Naive B cell (primary cell): ENCODE measurements around the gene ME3. TPM values are rescaled to one million over a fixed set of nuclear protein-coding genes. Genes with fewer than 3 reads are reported as not detected.
"Not testable (repeated sequence)": the region's sequence is repeated elsewhere in the genome, so short reads cannot be mapped to it uniquely, and the experiment has no call there.

ENCODE experiments used
- ATAC-seq, 2 donors: fragments of 150-1000 bp; cut with Tn5 transposase; 2 replicates each; pipeline ENCODE4 v1.10.0; 2021; ENCODE audit warnings: low read depth in 2 of 2, mild to moderate bottlenecking in 2 of 2, moderate library complexity in 2 of 2
- DNase-seq: peaks from one replicate; pipeline ENCODE4 v3.0.0; 2022
- H3K27ac Mint-ChIP-seq, 6 donors: one replicate each; pipeline ENCODE4 v1.8.0; 2020 to 2022; ENCODE audit warnings: mild to moderate bottlenecking in 6 of 6, mixed read lengths in 6 of 6, moderate library complexity in 5 of 6, inconsistent platforms in 2 of 6
- H3K27me3 Mint-ChIP-seq, 3 donors: one replicate each; pipeline ENCODE4 v1.8.0; 2021 to 2022; ENCODE audit warnings: mixed read lengths in 3 of 3, mild to moderate bottlenecking in 1 of 3
- H3K36me3 Mint-ChIP-seq, 2 donors: one replicate each; pipeline ENCODE4 v1.8.0; 2020 to 2022; ENCODE audit warnings: mixed read lengths in 2 of 2, inconsistent platforms in 1 of 2, mild to moderate bottlenecking in 1 of 2
- H3K4me1 Mint-ChIP-seq, 3 donors: one replicate each; pipeline ENCODE4 v1.8.0; 2020 to 2022; ENCODE audit warnings: mixed read lengths in 3 of 3, inconsistent platforms in 1 of 3, mild to moderate bottlenecking in 1 of 3, moderate library complexity in 1 of 3
- H3K4me3 Mint-ChIP-seq, 8 donors: one replicate each; pipeline ENCODE4 v1.8.0; 2020 to 2022; ENCODE audit warnings: mild to moderate bottlenecking in 8 of 8, mixed read lengths in 8 of 8, moderate library complexity in 8 of 8, inconsistent platforms in 2 of 8
- H3K9me3 Mint-ChIP-seq, 7 donors: one replicate each; pipeline ENCODE4 v1.8.0; 2020 to 2022; ENCODE audit warnings: mixed read lengths in 7 of 7, mild to moderate bottlenecking in 5 of 7, inconsistent platforms in 2 of 7, moderate library complexity in 1 of 7
- polyA plus RNA-seq, 6 donors: library from polyadenylated mRNA; unstranded; fragments of 300-500 nt; fragmentation: Illumina TruSeq; gene quantifications; one replicate each; pipeline ENCODE4 v1.2.3, GENCODE V29; 2021; ENCODE audit warnings: low read depth in 6 of 6

ME3 gene
- polyA plus RNA-seq, 6 donors from 2014 or later: not detected

- no peak for ATAC-seq
Observed at GRCh38 chr11:86558207-86558606, 114.2 kb downstream of the ME3 start.

GRCh38 chr11:86555866-86556265, 116.5 kb downstream of the ME3 start:
- Mint-ChIP-seq H3K4me3 (no peak overlapping the region), H3K4me1 (no peaks in the 10 kb centered on the region), H3K9me3 (no peaks in the 10 kb centered on the region), H3K27ac (no peak overlapping the region), H3K36me3 (no peaks in the 10 kb centered on the region), H3K27me3 (no peaks in the 10 kb centered on the region)
- DNase-seq (no peak), ATAC-seq (no peak)

More at GRCh38 chr11:86558207-86558606, 114.2 kb downstream of the ME3 start:
- H3K4me1 Mint-ChIP-seq: no peaks in the 10 kb centered on the region
- H3K36me3 Mint-ChIP-seq: no peaks in the 10 kb centered on the region
- H3K4me3 Mint-ChIP-seq: no peak overlapping the region
- H3K27me3 Mint-ChIP-seq: no peaks in the 10 kb centered on the region
- no peak for DNase-seq
- H3K9me3 Mint-ChIP-seq: peaks cover 2 to 18% (median 7%) of the 10 kb centered on the region in 7 donors
- H3K27ac Mint-ChIP-seq: no peak overlapping the region

- H3K9me3 Mint-ChIP-seq: no peaks in the 10 kb centered on the region
- H3K27ac Mint-ChIP-seq: no peak overlapping the region
- no peak for DNase-seq
- H3K4me3 Mint-ChIP-seq: no peak overlapping the region
- H3K36me3 Mint-ChIP-seq: no peaks in the 10 kb centered on the region
- H3K4me1 Mint-ChIP-seq: no peaks in the 10 kb centered on the region
- no peak for ATAC-seq
- H3K27me3 Mint-ChIP-seq: no peaks in the 10 kb centered on the region
Observed at GRCh38 chr11:86555401-86555800, 117.0 kb downstream of the ME3 start.

- Mint-ChIP-seq H3K4me3 (no peak overlapping the region), H3K9me3 (no peaks in the 10 kb centered on the region), H3K27me3 (no peaks in the 10 kb centered on the region), H3K4me1 (no peaks in the 10 kb centered on the region), H3K36me3 (no peaks in the 10 kb centered on the region), H3K27ac (peak overlapping the region in 1 of 6 donors; percentile 7)
- no peak for DNase-seq
- no peak for ATAC-seq
Observed at GRCh38 chr11:86553265-86553664, 119.2 kb downstream of the ME3 start.

GRCh38 chr11:86551288-86552092, 120.9 kb downstream of the ME3 start:
- no peak for DNase-seq
- no peaks in the 10 kb centered on the region for H3K4me1 Mint-ChIP-seq
- no peak overlapping the region for H3K4me3 Mint-ChIP-seq
- peaks cover 0 to 3% (median 0%) of the 10 kb centered on the region in 7 donors for H3K9me3 Mint-ChIP-seq
- no peaks in the 10 kb centered on the region for H3K27me3 Mint-ChIP-seq
- no peak overlapping the region for H3K27ac Mint-ChIP-seq
- no peaks in the 10 kb centered on the region for H3K36me3 Mint-ChIP-seq
- ATAC-seq: no peak

- Mint-ChIP-seq H3K9me3 (peaks cover 0 to 4% (median 0%) of the 10 kb centered on the region in 7 donors), H3K4me3 (no peak overlapping the region), H3K27me3 (no peaks in the 10 kb centered on the region), H3K36me3 (no peaks in the 10 kb centered on the region), H3K4me1 (no peaks in the 10 kb centered on the region), H3K27ac (no peak overlapping the region)
- no peak for ATAC-seq
- DNase-seq: no peak
Observed at GRCh38 chr11:86550757-86551156, 121.7 kb downstream of the ME3 start.

GRCh38 chr11:86548271-86548917, 124.0 kb downstream of the ME3 start:
- no peak for DNase-seq
- H3K4me1 Mint-ChIP-seq: no peaks in the 10 kb centered on the region

GRCh38 chr11:86547727-86548126, 124.7 kb downstream of the ME3 start:
- Mint-ChIP-seq H3K27me3 (no peaks in the 10 kb centered on the region), H3K36me3 (no peaks in the 10 kb centered on the region), H3K27ac (no peak overlapping the region), H3K4me3 (no peak overlapping the region), H3K4me1 (no peaks in the 10 kb centered on the region), H3K9me3 (peaks cover 0 to 4% (median 0%) of the 10 kb centered on the region in 7 donors)
- ATAC-seq (no peak), DNase-seq (no peak)

More at GRCh38 chr11:86548271-86548917, 124.0 kb downstream of the ME3 start:
- Mint-ChIP-seq H3K27me3 (no peaks in the 10 kb centered on the region), H3K36me3 (no peaks in the 10 kb centered on the region), H3K27ac (peak overlapping the region in 2 of 6 donors; percentile 33 to 65), H3K9me3 (peaks cover 0 to 4% (median 0%) of the 10 kb centered on the region in 7 donors), H3K4me3 (no peak overlapping the region)
- no peak for ATAC-seq

- not testable (repeated sequence) for H3K27me3 Mint-ChIP-seq
Observed at GRCh38 chr11:86541299-86541698, 131.1 kb downstream of the ME3 start.

GRCh38 chr11:86538223-86538548, 134.2 kb downstream of the ME3 start:
- no peaks in the 10 kb centered on the region for H3K36me3 Mint-ChIP-seq

More at GRCh38 chr11:86541299-86541698, 131.1 kb downstream of the ME3 start:
- ATAC-seq, H3K36me3 Mint-ChIP-seq, H3K27ac Mint-ChIP-seq, DNase-seq, H3K4me3 Mint-ChIP-seq, H3K9me3 Mint-ChIP-seq, H3K4me1 Mint-ChIP-seq: not testable (repeated sequence)

GRCh38 chr11:86537541-86538222, 134.7 kb downstream of the ME3 start:
- no peak for ATAC-seq

More at GRCh38 chr11:86538223-86538548, 134.2 kb downstream of the ME3 start:
- Mint-ChIP-seq H3K27ac (no peak overlapping the region), H3K4me3 (no peak overlapping the region), H3K27me3 (no peaks in the 10 kb centered on the region), H3K9me3 (peaks cover 0 to 4% (median 0%) of the 10 kb centered on the region in 7 donors), H3K4me1 (no peaks in the 10 kb centered on the region)
- no peak for DNase-seq
- no peak for ATAC-seq

GRCh38 chr11:86535773-86536172, 136.6 kb downstream of the ME3 start:
- H3K4me3 Mint-ChIP-seq: no peak overlapping the region
- H3K36me3 Mint-ChIP-seq: no peaks in the 10 kb centered on the region
- no peaks in the 10 kb centered on the region for H3K4me1 Mint-ChIP-seq
- H3K9me3 Mint-ChIP-seq: peaks cover 0 to 4% (median 0%) of the 10 kb centered on the region in 7 donors
- H3K27ac Mint-ChIP-seq: peak overlapping the region in 1 of 6 donors; percentile 44
- DNase-seq: no peak
- H3K27me3 Mint-ChIP-seq: no peaks in the 10 kb centered on the region
- no peak for ATAC-seq

More at GRCh38 chr11:86537541-86538222, 134.7 kb downstream of the ME3 start:
- Mint-ChIP-seq H3K36me3 (no peaks in the 10 kb centered on the region), H3K4me3 (no peak overlapping the region), H3K27me3 (no peaks in the 10 kb centered on the region), H3K27ac (no peak overlapping the region), H3K4me1 (no peaks in the 10 kb centered on the region), H3K9me3 (peaks cover 0 to 4% (median 0%) of the 10 kb centered on the region in 7 donors)
- no peak for DNase-seq

GRCh38 chr11:86524620-86525352, 147.6 kb downstream of the ME3 start:
- no peak overlapping the region for H3K4me3 Mint-ChIP-seq
- no peaks in the 10 kb centered on the region for H3K4me1 Mint-ChIP-seq
- no peak overlapping the region for H3K27ac Mint-ChIP-seq
- no peak for DNase-seq
- H3K36me3 Mint-ChIP-seq: peaks cover 6 to 20% of the 10 kb centered on the region in 2 donors
- H3K27me3 Mint-ChIP-seq: no peaks in the 10 kb centered on the region
- ATAC-seq: no peak
- H3K9me3 Mint-ChIP-seq: peaks cover 8 to 41% (median 21%) of the 10 kb centered on the region in 7 donors
